ENCODE data around the gene MSX1.
"Not testable (repeated sequence)": the region's sequence is repeated elsewhere in the genome, so short reads cannot be mapped to it uniquely, and the experiment has no call there.

MSX1 gene

DNA sequence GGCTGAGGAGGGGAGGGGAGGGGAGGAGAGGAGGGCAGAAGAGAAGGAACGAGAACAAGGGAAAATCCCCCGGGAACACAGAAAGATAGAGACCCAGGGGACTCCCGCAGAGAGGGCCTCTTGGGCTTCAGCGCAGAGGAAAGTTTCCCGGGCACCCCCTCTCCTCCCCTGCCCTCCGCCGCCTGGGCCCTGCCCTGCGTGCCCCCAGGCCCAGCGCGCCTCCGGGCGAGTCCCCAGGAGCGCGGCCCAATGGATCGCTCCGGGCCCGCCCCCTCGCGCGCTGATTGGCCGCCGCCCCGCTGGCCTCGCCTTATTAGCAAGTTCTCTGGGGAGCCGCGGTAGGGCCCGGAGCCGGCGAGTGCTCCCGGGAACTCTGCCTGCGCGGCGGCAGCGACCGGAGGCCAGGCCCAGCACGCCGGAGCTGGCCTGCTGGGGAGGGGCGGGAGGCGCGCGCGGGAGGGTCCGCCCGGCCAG is at the start of gene MSX1:
Gene MSX1, plus strand, starts transcription at position 341 of the 474 bp plus-strand sequence. CDS start 235 bp downstream, outside the sequence.
- Mint-ChIP-seq H3K27me3 (ENCODE audit: low read depth) (peaks cover 82% of the 10 kb centered on the region), H3K4me3 (peak within 1 kb of the TSS; percentile 37), H3K4me1 (ENCODE audit: low read depth) (peaks cover 11% of the 10 kb centered on the region), H3K27ac (peak within 1 kb of the TSS; percentile 62), H3K36me3 (ENCODE audit: low read depth) (peaks cover 10% of the 10 kb centered on the region), H3K9me3 (peaks cover 5% of the 10 kb centered on the region)

GRCh38 chr4:4810092-4810774 is 49.2 kb upstream of the MSX1 start:
- Mint-ChIP-seq H3K27ac (no peak overlapping the region), H3K9me3 (peaks cover 3% of the 10 kb centered on the region), H3K36me3 (ENCODE audit: low read depth) (no peaks in the 10 kb centered on the region), H3K27me3 (ENCODE audit: low read depth) (no peaks in the 10 kb centered on the region), H3K4me3 (no peak overlapping the region), H3K4me1 (ENCODE audit: low read depth) (no peaks in the 10 kb centered on the region)

GRCh38 chr4:4810778-4811177 is 48.7 kb upstream of the MSX1 start:
- peaks cover 3% of the 10 kb centered on the region for H3K9me3 Mint-ChIP-seq
- no peak overlapping the region for H3K27ac Mint-ChIP-seq
- H3K27me3 Mint-ChIP-seq (ENCODE audit: low read depth) = no peaks in the 10 kb centered on the region
- H3K4me3 Mint-ChIP-seq = no peak overlapping the region
- no peaks in the 10 kb centered on the region for H3K36me3 Mint-ChIP-seq (ENCODE audit: low read depth)
- no peaks in the 10 kb centered on the region for H3K4me1 Mint-ChIP-seq (ENCODE audit: low read depth)

- Mint-ChIP-seq H3K27me3 (ENCODE audit: low read depth) (no peaks in the 10 kb centered on the region), H3K36me3 (ENCODE audit: low read depth) (no peaks in the 10 kb centered on the region), H3K27ac (no peak overlapping the region), H3K9me3 (peaks cover 7% of the 10 kb centered on the region), H3K4me3 (no peak overlapping the region), H3K4me1 (ENCODE audit: low read depth) (no peaks in the 10 kb centered on the region)
These were observed 47.2 kb upstream of the MSX1 start for GRCh38 chr4:4812145-4812794.

DNA sequence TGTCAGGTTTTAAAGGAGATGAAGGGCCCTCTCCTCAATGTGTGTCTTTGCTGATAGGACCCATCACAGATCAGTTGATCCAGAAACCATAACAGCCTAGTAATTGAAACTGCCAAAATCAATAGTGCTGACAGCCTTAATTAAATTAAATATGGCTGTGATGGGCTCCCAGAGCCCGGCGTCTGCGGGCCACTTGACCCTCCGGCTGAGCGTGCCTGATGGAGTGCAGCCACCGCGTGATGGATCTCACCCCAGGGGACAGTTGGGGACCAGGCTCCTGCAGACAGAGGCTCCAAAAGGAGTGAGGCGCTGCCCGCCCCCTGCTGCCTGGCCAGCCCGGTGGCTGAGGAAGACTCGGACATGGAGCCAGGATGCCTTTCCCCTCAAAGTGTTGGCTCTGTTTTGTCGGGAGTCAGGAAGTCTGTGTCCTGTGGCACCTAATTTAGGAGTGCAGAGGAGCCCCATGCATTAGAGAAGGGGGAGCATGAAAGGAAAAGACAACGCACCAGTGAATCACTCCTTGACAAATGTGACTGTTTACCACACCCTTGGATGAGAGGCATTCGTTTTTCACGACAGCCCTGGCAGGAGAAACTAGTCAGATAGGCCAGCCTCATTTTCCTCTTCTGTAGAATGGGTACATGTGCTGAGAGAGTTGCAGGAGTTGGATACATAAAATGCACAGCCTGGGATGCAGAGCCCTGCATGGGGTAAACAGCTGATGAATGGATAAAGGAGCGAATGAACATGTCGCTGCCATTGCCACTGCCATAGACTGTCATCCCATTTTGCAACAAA is 40.9 kb upstream of the MSX1 start:
- Mint-ChIP-seq H3K36me3 (ENCODE audit: low read depth) (no peaks in the 10 kb centered on the region), H3K4me3 (no peak overlapping the region), H3K27ac (no peak overlapping the region), H3K27me3 (ENCODE audit: low read depth) (no peaks in the 10 kb centered on the region), H3K9me3 (peaks cover 8% of the 10 kb centered on the region), H3K4me1 (ENCODE audit: low read depth) (no peaks in the 10 kb centered on the region)

DNA sequence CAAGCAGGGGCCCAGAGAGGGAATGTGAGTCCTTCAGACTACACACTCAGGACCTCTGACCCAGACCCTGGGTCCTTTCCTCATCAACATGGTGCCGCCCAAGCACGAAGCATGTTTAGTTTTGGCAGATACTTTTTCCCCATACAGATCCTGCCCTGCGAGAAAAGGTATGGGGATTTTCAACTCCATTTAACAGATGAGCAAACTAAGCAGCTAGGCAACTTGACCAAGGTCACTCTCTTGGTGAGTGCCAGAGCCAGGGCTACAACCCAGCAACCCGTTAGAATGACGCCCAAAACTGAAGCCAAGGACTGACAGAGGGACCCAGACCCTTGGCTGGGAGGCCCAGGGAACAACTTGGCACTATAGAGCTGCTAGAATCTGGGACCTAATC is 40.3 kb upstream of the MSX1 start:
- peaks cover 8% of the 10 kb centered on the region for H3K9me3 Mint-ChIP-seq
- H3K4me1 Mint-ChIP-seq (ENCODE audit: low read depth) = no peaks in the 10 kb centered on the region
- no peaks in the 10 kb centered on the region for H3K36me3 Mint-ChIP-seq (ENCODE audit: low read depth)
- H3K27ac Mint-ChIP-seq = no peak overlapping the region
- H3K4me3 Mint-ChIP-seq = no peak overlapping the region
- no peaks in the 10 kb centered on the region for H3K27me3 Mint-ChIP-seq (ENCODE audit: low read depth)

- H3K36me3 Mint-ChIP-seq (ENCODE audit: low read depth) = no peaks in the 10 kb centered on the region
- no peak overlapping the region for H3K27ac Mint-ChIP-seq
- peaks cover 14% of the 10 kb centered on the region for H3K9me3 Mint-ChIP-seq
- H3K4me1 Mint-ChIP-seq (ENCODE audit: low read depth) = no peaks in the 10 kb centered on the region
- H3K4me3 Mint-ChIP-seq = no peak overlapping the region
- H3K27me3 Mint-ChIP-seq (ENCODE audit: low read depth) = no peaks in the 10 kb centered on the region
These were observed 39.2 kb upstream of the MSX1 start for GRCh38 chr4:4820261-4820660.

- Mint-ChIP-seq H3K4me1 (ENCODE audit: low read depth) (no peaks in the 10 kb centered on the region), H3K9me3 (peaks cover 14% of the 10 kb centered on the region)
These were observed 38.7 kb upstream of the MSX1 start for GRCh38 chr4:4820739-4821138.

DNA sequence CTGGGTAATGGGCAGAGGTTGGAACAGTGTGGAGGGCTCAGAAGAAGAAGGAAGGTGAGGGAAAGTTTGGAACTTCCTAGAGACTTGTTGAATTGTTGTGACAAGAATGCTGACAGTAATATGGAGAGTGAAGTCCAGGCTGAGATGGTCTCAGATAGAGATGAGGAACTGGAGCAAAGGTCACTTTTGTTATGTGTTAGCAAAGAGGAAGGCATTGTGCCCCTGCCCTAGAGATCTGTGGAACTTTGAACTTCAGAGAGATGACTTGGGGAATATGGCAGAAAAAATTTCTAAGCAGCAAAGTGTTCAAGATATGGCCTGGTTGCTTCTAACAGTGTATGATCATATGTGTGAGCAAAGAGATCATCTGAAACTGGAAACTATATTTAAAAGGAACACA is 37.9 kb upstream of the MSX1 start:
- H3K4me1 Mint-ChIP-seq (ENCODE audit: low read depth) = no peaks in the 10 kb centered on the region
- no peaks in the 10 kb centered on the region for H3K27me3 Mint-ChIP-seq (ENCODE audit: low read depth)
- no peaks in the 10 kb centered on the region for H3K36me3 Mint-ChIP-seq (ENCODE audit: low read depth)
- no peak overlapping the region for H3K4me3 Mint-ChIP-seq
- H3K9me3 Mint-ChIP-seq = peaks cover 18% of the 10 kb centered on the region
- no peak overlapping the region for H3K27ac Mint-ChIP-seq

More at GRCh38 chr4:4820739-4821138, 38.7 kb upstream of the MSX1 start:
- Mint-ChIP-seq H3K36me3 (ENCODE audit: low read depth) (no peaks in the 10 kb centered on the region), H3K4me3 (no peak overlapping the region), H3K27me3 (ENCODE audit: low read depth) (no peaks in the 10 kb centered on the region), H3K27ac (no peak overlapping the region)

DNA sequence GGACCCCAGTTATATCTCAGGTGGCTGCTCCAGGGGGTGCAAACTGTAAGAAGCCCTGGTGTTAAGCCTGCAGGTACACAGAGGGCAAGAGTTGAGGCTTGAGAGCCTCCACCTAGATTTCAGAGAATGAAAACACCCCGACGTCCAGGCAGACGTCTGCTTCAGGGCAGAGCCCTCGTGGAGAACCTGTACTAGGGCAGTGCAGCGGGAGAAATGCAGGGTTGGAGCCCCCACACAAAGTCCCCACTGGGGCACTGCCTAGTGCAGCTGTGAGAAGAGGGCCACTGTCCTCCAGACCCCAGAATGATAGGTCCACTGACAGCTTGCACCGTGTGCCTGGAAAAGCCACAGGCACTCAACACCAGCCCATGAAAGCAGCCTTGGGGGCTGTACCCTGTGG is 37.2 kb upstream of the MSX1 start:
- H3K9me3 Mint-ChIP-seq = peaks cover 14% of the 10 kb centered on the region
- not testable (repeated sequence) for H3K4me3 Mint-ChIP-seq; H3K4me1 Mint-ChIP-seq (ENCODE audit: low read depth); H3K36me3 Mint-ChIP-seq (ENCODE audit: low read depth); H3K27ac Mint-ChIP-seq; H3K27me3 Mint-ChIP-seq (ENCODE audit: low read depth)

GRCh38 chr4:4823621-4824162 is 35.8 kb upstream of the MSX1 start:
- H3K4me1 Mint-ChIP-seq (ENCODE audit: low read depth) = no peaks in the 10 kb centered on the region
- H3K9me3 Mint-ChIP-seq = peaks cover 9% of the 10 kb centered on the region
- no peak overlapping the region for H3K4me3 Mint-ChIP-seq
- no peaks in the 10 kb centered on the region for H3K36me3 Mint-ChIP-seq (ENCODE audit: low read depth)
- H3K27me3 Mint-ChIP-seq (ENCODE audit: low read depth) = no peaks in the 10 kb centered on the region
- H3K27ac Mint-ChIP-seq = no peak overlapping the region

- Mint-ChIP-seq H3K36me3 (ENCODE audit: low read depth) (no peaks in the 10 kb centered on the region), H3K9me3 (peaks cover 9% of the 10 kb centered on the region), H3K4me3 (no peak overlapping the region), H3K27me3 (ENCODE audit: low read depth) (no peaks in the 10 kb centered on the region), H3K4me1 (ENCODE audit: low read depth) (no peaks in the 10 kb centered on the region), H3K27ac (no peak overlapping the region)
These were observed 35.2 kb upstream of the MSX1 start for GRCh38 chr4:4824232-4824631.

GRCh38 chr4:4825431-4825830 is 34.0 kb upstream of the MSX1 start:
- no peaks in the 10 kb centered on the region for H3K4me1 Mint-ChIP-seq (ENCODE audit: low read depth)
- H3K4me3 Mint-ChIP-seq = no peak overlapping the region
- no peaks in the 10 kb centered on the region for H3K36me3 Mint-ChIP-seq (ENCODE audit: low read depth)
- no peaks in the 10 kb centered on the region for H3K27me3 Mint-ChIP-seq (ENCODE audit: low read depth)
- no peak overlapping the region for H3K27ac Mint-ChIP-seq
- peaks cover 9% of the 10 kb centered on the region for H3K9me3 Mint-ChIP-seq

GRCh38 chr4:4829837-4830236 is 29.6 kb upstream of the MSX1 start:
- H3K4me1 Mint-ChIP-seq (ENCODE audit: low read depth) = no peaks in the 10 kb centered on the region

More at GRCh38 chr4:4829837-4830236, 29.6 kb upstream of the MSX1 start:
- Mint-ChIP-seq H3K27me3 (ENCODE audit: low read depth) (no peaks in the 10 kb centered on the region), H3K36me3 (ENCODE audit: low read depth) (no peaks in the 10 kb centered on the region), H3K27ac (no peak overlapping the region), H3K9me3 (peaks cover 16% of the 10 kb centered on the region), H3K4me3 (no peak overlapping the region)

Measured in T-helper 1 cell treated with Interleukin-12 subunit alpha and Interleukin-12 subunit beta and Interleukin-4 antibody, amounts not matched to agents 30 μg/mL and 1 μg/mL, for 36 hours (primary cell).